SU-DHL-6 (cell line): ENCODE data around the gene SGIP1.
"Not testable (repeated sequence)": the region's sequence is repeated elsewhere in the genome, so short reads cannot be mapped to it uniquely, and the experiment has no call there.

ENCODE experiments used
- EZH2phosphoT487 ChIP-seq: fragments of 200-600 bp; sonication (generic), shearing (Covaris generic); conservative IDR thresholded peaks from 2 replicates; pipeline ENCODE4 v1.6.1; 2018; ENCODE audit warnings: mild to moderate bottlenecking, antibody characterized with exemption, low read length, moderate library complexity, mixed read lengths
- TF ChIP-seq, protein P1 (sequence below): fragments of 200-600 bp; sonication (generic); IDR thresholded peaks from one replicate; pipeline ENCODE4 v1.5.1; 2017; ENCODE audit warnings: antibody characterized with exemption, mild to moderate bottlenecking, low read length, moderate library complexity; ENCODE audit not compliant: insufficient read depth, poor library complexity, severe bottlenecking

GRCh38 chr1:66734531-66734930 lies 200.6 kb downstream of the SGIP1 start:
- TF ChIP-seq, protein P1, sequence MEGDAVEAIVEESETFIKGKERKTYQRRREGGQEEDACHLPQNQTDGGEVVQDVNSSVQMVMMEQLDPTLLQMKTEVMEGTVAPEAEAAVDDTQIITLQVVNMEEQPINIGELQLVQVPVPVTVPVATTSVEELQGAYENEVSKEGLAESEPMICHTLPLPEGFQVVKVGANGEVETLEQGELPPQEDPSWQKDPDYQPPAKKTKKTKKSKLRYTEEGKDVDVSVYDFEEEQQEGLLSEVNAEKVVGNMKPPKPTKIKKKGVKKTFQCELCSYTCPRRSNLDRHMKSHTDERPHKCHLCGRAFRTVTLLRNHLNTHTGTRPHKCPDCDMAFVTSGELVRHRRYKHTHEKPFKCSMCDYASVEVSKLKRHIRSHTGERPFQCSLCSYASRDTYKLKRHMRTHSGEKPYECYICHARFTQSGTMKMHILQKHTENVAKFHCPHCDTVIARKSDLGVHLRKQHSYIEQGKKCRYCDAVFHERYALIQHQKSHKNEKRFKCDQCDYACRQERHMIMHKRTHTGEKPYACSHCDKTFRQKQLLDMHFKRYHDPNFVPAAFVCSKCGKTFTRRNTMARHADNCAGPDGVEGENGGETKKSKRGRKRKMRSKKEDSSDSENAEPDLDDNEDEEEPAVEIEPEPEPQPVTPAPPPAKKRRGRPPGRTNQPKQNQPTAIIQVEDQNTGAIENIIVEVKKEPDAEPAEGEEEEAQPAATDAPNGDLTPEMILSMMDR, result not testable (repeated sequence)
- not testable (repeated sequence) for TF ChIP-seq EZH2phosphoT487
